Adipocyte (in vitro differentiated cells): ENCODE results near the gene NR5A2.

Experiments used
- DNase-seq: peaks from one replicate; pipeline ENCODE4 v3.0.0-alpha.2; 2015; ENCODE audit warnings: low read depth
- H3K27me3 ChIP-seq: replicated peaks from 2 replicates; pipeline ENCODE4 v1.7.0; 2013; ENCODE audit warnings: mild to moderate bottlenecking, low read length, moderate library complexity; ENCODE audit not compliant: control insufficient read depth, insufficient read depth
- H3K36me3 ChIP-seq: 2 replicates; pipeline ENCODE4 v1.7.0; 2013; ENCODE audit warnings: low read length, mild to moderate bottlenecking, moderate library complexity; ENCODE audit not compliant: control insufficient read depth, insufficient read depth, severe bottlenecking
- H3K4me1 ChIP-seq: 2 replicates; pipeline ENCODE4 v1.7.0; 2013; ENCODE audit warnings: mild to moderate bottlenecking, low read length, moderate library complexity; ENCODE audit not compliant: control insufficient read depth, insufficient read depth
- H3K4me3 ChIP-seq: 2 replicates; pipeline ENCODE4 v1.7.0; 2013; ENCODE audit warnings: mild to moderate bottlenecking, low read length, moderate library complexity
- H3K9ac ChIP-seq: 2 replicates; pipeline ENCODE4 v1.7.0; 2013; ENCODE audit warnings: mild to moderate bottlenecking, low read length, moderate library complexity
- H3K9me3 ChIP-seq: 2 replicates; pipeline ENCODE4 v1.7.0; 2013; ENCODE audit warnings: mild to moderate bottlenecking, low read length, moderate library complexity; ENCODE audit not compliant: control insufficient read depth

NR5A2 gene

DNA sequence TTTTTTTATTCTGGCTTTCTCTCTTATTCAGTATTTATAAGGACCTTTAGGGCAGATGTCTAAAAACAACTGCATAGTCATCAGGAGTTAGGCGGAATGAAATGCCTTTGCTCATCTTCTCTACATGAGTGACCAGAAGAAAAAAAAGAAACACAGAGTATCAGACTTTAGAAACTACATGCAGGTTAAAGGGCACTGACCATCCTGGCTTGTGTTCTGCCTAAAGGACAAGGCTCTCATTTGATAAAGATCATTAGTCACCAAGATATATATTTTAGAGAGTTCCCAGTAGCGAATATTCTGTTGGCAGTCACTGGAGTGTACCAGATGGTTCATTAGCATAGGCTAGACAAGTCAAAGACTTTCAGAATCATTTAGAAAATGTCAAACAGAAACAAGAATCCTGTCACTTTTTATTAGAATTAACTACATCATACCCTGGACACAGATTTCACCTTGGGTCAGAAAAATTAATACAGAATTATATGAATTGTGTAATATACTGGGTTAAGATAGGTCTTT lies 145.6 kb downstream of the NR5A2 start:
- Histone ChIP-seq H3K36me3 (no peaks in the 10 kb centered on the region), H3K27me3 (no peaks in the 10 kb centered on the region), H3K4me3 (no peak overlapping the region), H3K4me1 (peaks cover 6% of the 10 kb centered on the region), H3K9me3 (no peaks in the 10 kb centered on the region), H3K9ac (no peak overlapping the region)
- no peak for DNase-seq

DNA sequence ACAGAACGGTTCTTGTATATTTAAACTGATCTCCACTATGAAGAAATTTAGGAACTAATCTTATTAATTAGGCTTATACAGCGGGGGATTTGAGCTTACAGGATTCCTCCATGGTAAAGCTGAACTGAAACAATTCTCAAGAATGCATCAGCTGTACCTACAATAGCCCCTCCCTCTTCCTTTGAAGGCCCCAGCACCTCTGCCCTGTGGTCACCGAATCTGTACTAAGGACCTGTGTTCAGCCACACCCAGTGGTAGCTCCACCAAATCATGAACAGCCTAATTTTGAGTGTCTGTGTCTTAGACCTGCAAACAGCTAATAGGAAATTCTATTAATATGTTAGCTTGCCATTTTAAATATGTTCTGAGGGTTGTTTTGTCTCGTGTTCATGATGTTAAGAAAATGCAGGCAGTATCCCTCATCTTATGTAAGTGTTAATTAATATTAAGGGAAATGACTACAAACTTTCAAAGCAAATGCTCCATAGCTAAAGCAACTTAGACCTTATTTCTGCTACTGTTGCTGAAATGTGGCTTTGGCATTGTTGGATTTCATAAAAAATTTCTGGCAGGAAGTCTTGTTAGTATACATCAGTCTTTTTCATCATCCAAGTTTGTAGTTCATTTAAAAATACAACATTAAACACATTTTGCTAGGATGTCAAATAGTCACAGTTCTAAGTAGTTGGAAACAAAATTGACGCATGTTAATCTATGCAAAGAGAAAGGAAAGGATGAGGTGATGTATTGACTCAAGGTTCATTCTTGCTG lies 147.2 kb downstream of the NR5A2 start:
- Histone ChIP-seq H3K4me3 (no peak overlapping the region), H3K27me3 (no peaks in the 10 kb centered on the region), H3K36me3 (no peaks in the 10 kb centered on the region), H3K4me1 (peaks cover 21% of the 10 kb centered on the region), H3K9me3 (no peaks in the 10 kb centered on the region), H3K9ac (no peak overlapping the region)
- no peak for DNase-seq

GRCh38 chr1:200176181-200176580 lies 148.7 kb downstream of the NR5A2 start:
- DNase-seq: no peak
- Histone ChIP-seq H3K9me3 (no peaks in the 10 kb centered on the region), H3K36me3 (no peaks in the 10 kb centered on the region), H3K4me1 (peaks cover 36% of the 10 kb centered on the region), H3K27me3 (no peaks in the 10 kb centered on the region), H3K9ac (no peak overlapping the region), H3K4me3 (no peak overlapping the region)

DNA sequence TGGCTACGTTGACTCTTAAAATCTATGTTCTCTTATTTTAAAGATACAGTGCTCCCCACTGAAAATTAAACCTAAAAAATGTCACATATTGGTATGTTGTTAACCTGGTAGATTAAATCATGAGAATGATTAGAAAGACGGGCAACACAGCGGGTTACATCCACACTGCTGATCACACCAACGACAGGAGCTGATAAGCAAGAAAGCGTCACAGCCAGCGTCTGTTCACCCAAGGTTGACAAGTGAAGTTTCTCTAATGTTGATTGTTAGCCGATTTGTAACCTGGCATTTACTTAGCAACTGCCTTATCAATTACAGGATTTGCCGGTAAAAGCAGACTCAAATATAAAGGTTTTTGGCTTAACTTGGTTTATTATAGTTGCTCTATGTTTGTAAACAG lies 149.3 kb downstream of the NR5A2 start:
- peaks cover 37% of the 10 kb centered on the region for H3K4me1 ChIP-seq
- H3K36me3 ChIP-seq: no peaks in the 10 kb centered on the region
- H3K9ac ChIP-seq: no peak overlapping the region
- H3K9me3 ChIP-seq: no peaks in the 10 kb centered on the region
- H3K4me3 ChIP-seq: no peak overlapping the region
- no peak for DNase-seq
- H3K27me3 ChIP-seq: no peaks in the 10 kb centered on the region

GRCh38 chr1:200178340-200178739 lies 150.8 kb downstream of the NR5A2 start:
- Histone ChIP-seq H3K9ac (no peak overlapping the region), H3K4me1 (peaks cover 32% of the 10 kb centered on the region), H3K36me3 (no peaks in the 10 kb centered on the region), H3K27me3 (no peaks in the 10 kb centered on the region), H3K4me3 (no peak overlapping the region), H3K9me3 (no peaks in the 10 kb centered on the region)
- DNase-seq: no peak

- peak; percentile 81 for DNase-seq
- Histone ChIP-seq H3K4me3 (no peak overlapping the region), H3K27me3 (no peaks in the 10 kb centered on the region), H3K36me3 (no peaks in the 10 kb centered on the region), H3K9me3 (no peaks in the 10 kb centered on the region), H3K4me1 (peaks cover 39% of the 10 kb centered on the region), H3K9ac (no peak overlapping the region)
Measured at GRCh38 chr1:200179126-200179780, 151.7 kb downstream of the NR5A2 start.

DNA sequence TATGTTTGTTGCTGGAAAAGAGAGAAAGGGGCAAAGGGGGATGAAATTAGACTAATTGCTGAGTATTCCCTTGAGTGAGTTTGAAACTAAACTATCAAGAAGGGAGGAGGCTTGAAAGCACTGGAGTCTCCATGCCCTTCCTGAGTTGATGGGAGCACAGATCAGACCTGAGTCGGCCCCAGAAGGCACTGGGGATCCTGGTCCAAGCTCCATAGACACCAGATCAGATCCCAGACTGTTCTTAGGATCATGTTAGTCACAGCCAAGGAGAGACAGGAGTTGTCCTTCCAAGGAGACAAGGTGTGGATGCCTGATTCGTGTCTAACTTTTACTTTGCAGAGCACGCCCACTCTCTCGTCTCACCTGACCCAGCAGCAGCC lies 152.3 kb downstream of the NR5A2 start:
- Histone ChIP-seq H3K9ac (no peak overlapping the region), H3K27me3 (no peaks in the 10 kb centered on the region), H3K4me1 (peaks cover 44% of the 10 kb centered on the region)

DNA sequence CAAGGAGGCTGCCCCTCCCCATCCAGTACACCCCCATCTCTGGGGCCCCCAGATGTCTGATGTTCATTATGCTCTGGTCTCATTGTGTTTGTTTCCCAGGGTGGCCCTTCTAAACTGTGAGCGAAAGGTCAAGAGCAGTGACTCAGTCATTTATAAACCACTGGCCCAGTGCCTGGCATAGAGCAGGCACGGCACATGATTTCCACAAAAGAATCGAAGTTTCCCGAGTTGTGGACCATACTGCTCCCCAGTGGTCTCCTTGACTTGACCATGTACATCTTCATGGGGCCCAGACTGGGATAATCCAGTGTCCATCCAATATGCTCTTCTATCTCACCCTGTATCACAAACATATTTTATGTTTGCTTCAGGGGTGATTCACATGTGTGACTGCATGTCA lies 153.3 kb downstream of the NR5A2 start:
- no peaks in the 10 kb centered on the region for H3K27me3 ChIP-seq
- no peak overlapping the region for H3K4me3 ChIP-seq
- peaks cover 45% of the 10 kb centered on the region for H3K4me1 ChIP-seq
- no peak overlapping the region for H3K9ac ChIP-seq
- H3K9me3 ChIP-seq: no peaks in the 10 kb centered on the region
- peak; percentile 44 for DNase-seq
- H3K36me3 ChIP-seq: no peaks in the 10 kb centered on the region

More for the DNA sequence above, 152.3 kb downstream of the NR5A2 start:
- DNase-seq: no peak
- H3K9me3 ChIP-seq: no peaks in the 10 kb centered on the region
- H3K4me3 ChIP-seq: no peak overlapping the region
- H3K36me3 ChIP-seq: no peaks in the 10 kb centered on the region

GRCh38 chr1:200181861-200182260 lies 154.4 kb downstream of the NR5A2 start:
- no peaks in the 10 kb centered on the region for H3K27me3 ChIP-seq
- H3K9ac ChIP-seq: no peak overlapping the region
- no peak overlapping the region for H3K4me3 ChIP-seq
- DNase-seq: no peak
- peaks cover 45% of the 10 kb centered on the region for H3K4me1 ChIP-seq
- H3K9me3 ChIP-seq: no peaks in the 10 kb centered on the region
- no peaks in the 10 kb centered on the region for H3K36me3 ChIP-seq

- H3K9me3 ChIP-seq: no peaks in the 10 kb centered on the region
- no peak overlapping the region for H3K9ac ChIP-seq
- no peaks in the 10 kb centered on the region for H3K36me3 ChIP-seq
- H3K4me1 ChIP-seq: peaks cover 45% of the 10 kb centered on the region
- H3K27me3 ChIP-seq: no peaks in the 10 kb centered on the region
- DNase-seq: no peak
- H3K4me3 ChIP-seq: no peak overlapping the region
Measured at GRCh38 chr1:200182701-200183100, 155.2 kb downstream of the NR5A2 start.

- DNase-seq: no peak
- Histone ChIP-seq H3K36me3 (no peaks in the 10 kb centered on the region), H3K4me3 (no peak overlapping the region), H3K9me3 (no peaks in the 10 kb centered on the region), H3K27me3 (no peaks in the 10 kb centered on the region), H3K9ac (no peak overlapping the region), H3K4me1 (peaks cover 39% of the 10 kb centered on the region)
Measured at GRCh38 chr1:200183637-200184036, 156.1 kb downstream of the NR5A2 start.
